Measurements from ENCODE around the gene NRXN3. TPM values are rescaled to one million over a fixed set of nuclear protein-coding genes. Genes with fewer than 3 reads are reported as not detected.
"Not testable (repeated sequence)": the region's sequence is repeated elsewhere in the genome, so short reads cannot be mapped to it uniquely, and the experiment has no call there.

NRXN3 gene
- total RNA-seq, 4 donors from 2014 or later = 0.56 to 1.6 (median 1.1) TPM

GRCh38 chr14:78530078-78530477 is 359.9 kb downstream of the NRXN3 start:
- DNase-seq = peak in 1 of 2 donors; percentile 18
- no peak overlapping the region for H3K4me3 ChIP-seq (replicated peaks in 1 of 3)
- no peaks in the 10 kb centered on the region for H3K27me3 ChIP-seq
- no peaks in the 10 kb centered on the region for H3K4me1 ChIP-seq
- H3K36me3 ChIP-seq = no peaks in the 10 kb centered on the region
- intact Hi-C loops (cut with DNase I) = no loop called here
- no peak overlapping the region for H3K27ac ChIP-seq
- H3K9me3 ChIP-seq = no peaks in the 10 kb centered on the region
- WGBS, 2 donors = 4 to 11% methylated on average over 2 of the region's 2 CpGs
- no peak for TF ChIP-seq CTCF (IDR thresholded peaks at IDR 0.05)
- no peak for TF ChIP-seq POLR2A (IDR thresholded peaks at IDR 0.05)

- intact Hi-C loops (cut with DNase I) = no loop called here
- Histone ChIP-seq H3K9me3 (no peaks in the 10 kb centered on the region), H3K27me3 (no peaks in the 10 kb centered on the region), H3K4me3 (replicated peaks in 1 of 3) (no peak overlapping the region), H3K4me1 (no peaks in the 10 kb centered on the region), H3K27ac (no peak overlapping the region), H3K36me3 (no peaks in the 10 kb centered on the region)
- TF ChIP-seq POLR2A (IDR thresholded peaks at IDR 0.05) = no peak
- no peak for TF ChIP-seq CTCF (IDR thresholded peaks at IDR 0.05)
- 76 to 79% methylated on average over 2 of the region's 2 CpGs for WGBS, 2 donors
- DNase-seq = no peak
Observed at GRCh38 chr14:78534141-78534540, 364.0 kb downstream of the NRXN3 start.

GRCh38 chr14:78535041-78535440 is 364.9 kb downstream of the NRXN3 start:
- H3K4me3 ChIP-seq (replicated peaks in 1 of 3) = no peak overlapping the region
- DNase-seq = no peak
- no peaks in the 10 kb centered on the region for H3K27me3 ChIP-seq
- H3K27ac ChIP-seq = no peak overlapping the region
- no peak for TF ChIP-seq POLR2A (IDR thresholded peaks at IDR 0.05)
- TF ChIP-seq CTCF (IDR thresholded peaks at IDR 0.05) = no peak
- H3K9me3 ChIP-seq = no peaks in the 10 kb centered on the region
- no peaks in the 10 kb centered on the region for H3K4me1 ChIP-seq
- intact Hi-C loops (cut with DNase I) = no loop called here
- H3K36me3 ChIP-seq = no peaks in the 10 kb centered on the region

- intact Hi-C loops (cut with DNase I); H3K36me3 ChIP-seq; H3K9me3 ChIP-seq; H3K27me3 ChIP-seq; H3K27ac ChIP-seq; H3K4me3 ChIP-seq (replicated peaks in 1 of 3); DNase-seq; H3K4me1 ChIP-seq: not testable (repeated sequence)
- WGBS, 2 donors = 78 to 95% methylated on average over 1 to 2 of the region's 2 CpGs
Observed at GRCh38 chr14:78541788-78542187, 371.6 kb downstream of the NRXN3 start.

GRCh38 chr14:78543433-78543832 is 373.3 kb downstream of the NRXN3 start:
- no peaks in the 10 kb centered on the region for H3K9me3 ChIP-seq
- no peak overlapping the region for H3K4me3 ChIP-seq (replicated peaks in 1 of 3)
- no peaks in the 10 kb centered on the region for H3K36me3 ChIP-seq
- no peak for DNase-seq
- no peaks in the 10 kb centered on the region for H3K27me3 ChIP-seq
- 54 to 68% methylated on average over 1 of the region's 1 CpG for WGBS, 2 donors
- intact Hi-C loops (cut with DNase I) = no loop called here
- H3K4me1 ChIP-seq = no peaks in the 10 kb centered on the region
- TF ChIP-seq CTCF (IDR thresholded peaks at IDR 0.05) (no peak), POLR2A (IDR thresholded peaks at IDR 0.05) (no peak)
- H3K27ac ChIP-seq = no peak overlapping the region

GRCh38 chr14:78561074-78561473 is 390.9 kb downstream of the NRXN3 start:
- H3K9me3 ChIP-seq = no peaks in the 10 kb centered on the region
- no peaks in the 10 kb centered on the region for H3K27me3 ChIP-seq
- no peaks in the 10 kb centered on the region for H3K4me1 ChIP-seq
- no peak overlapping the region for H3K27ac ChIP-seq
- 81 to 86% methylated on average over 3 of the region's 3 CpGs for WGBS, 2 donors
- no peaks in the 10 kb centered on the region for H3K36me3 ChIP-seq
- TF ChIP-seq CTCF (IDR thresholded peaks at IDR 0.05) = no peak
- TF ChIP-seq POLR2A (IDR thresholded peaks at IDR 0.05) = no peak
- intact Hi-C loops (cut with DNase I) = loop anchor here (10.0 kb wide), 2 partner anchors 696 to 906 kb away; no protein-coding TSS in a partner anchor
- no peak for DNase-seq
- no peak overlapping the region for H3K4me3 ChIP-seq (replicated peaks in 1 of 3)
